Activated CD8-positive, alpha-beta memory T cell treated with anti-CD3 and anti-CD28 coated beads for 48 hours (primary cell): ENCODE results near the gene SLC7A5.
"Not testable (repeated sequence)": the region's sequence is repeated elsewhere in the genome, so short reads cannot be mapped to it uniquely, and the experiment has no call there.

Source experiments
- DNase-seq, 3 experiments: peaks; one replicate each; pipeline ENCODE4 v3.0.0-alpha.2; 2020; ENCODE audit warnings: low read depth in 2 of 3, low spot score in 2 of 3

SLC7A5 gene

GRCh38 chr16:87824016-87824990, 45.0 kb downstream of the SLC7A5 start:
- DNase-seq: no peak

- DNase-seq: no peak
Measured at GRCh38 chr16:87823181-87823929, 46.0 kb downstream of the SLC7A5 start.

GRCh38 chr16:87822108-87822970, 47.0 kb downstream of the SLC7A5 start:
- DNase-seq: no peak

GRCh38 chr16:87821376-87822107, 47.8 kb downstream of the SLC7A5 start:
- DNase-seq: no peak

- DNase-seq: no peak
Measured at GRCh38 chr16:87819983-87820382, 49.3 kb downstream of the SLC7A5 start.

GRCh38 chr16:87819282-87819681, 50.0 kb downstream of the SLC7A5 start:
- DNase-seq: no peak

GRCh38 chr16:87818533-87819161, 50.7 kb downstream of the SLC7A5 start:
- DNase-seq: no peak

- no peak for DNase-seq
Measured at GRCh38 chr16:87817910-87818309, 51.4 kb downstream of the SLC7A5 start.

- DNase-seq: not testable (repeated sequence)
Measured at GRCh38 chr16:87817370-87817769, 51.9 kb downstream of the SLC7A5 start.

- no peak for DNase-seq
Measured at GRCh38 chr16:87816507-87817100, 52.7 kb downstream of the SLC7A5 start.

- DNase-seq: no peak
Measured at GRCh38 chr16:87815567-87815966, 53.7 kb downstream of the SLC7A5 start.

- DNase-seq: no peak
Measured at GRCh38 chr16:87812200-87812656, 57.1 kb downstream of the SLC7A5 start.

GRCh38 chr16:87811454-87811853, 57.9 kb downstream of the SLC7A5 start:
- DNase-seq: not testable (repeated sequence)

GRCh38 chr16:87809150-87809902, 60.0 kb downstream of the SLC7A5 start:
- DNase-seq: no peak

- no peak for DNase-seq
Measured at GRCh38 chr16:87808108-87808507, 61.2 kb downstream of the SLC7A5 start.

GRCh38 chr16:87806641-87807546, 62.4 kb downstream of the SLC7A5 start:
- no peak for DNase-seq

- DNase-seq: no peak
Measured at GRCh38 chr16:87806261-87806640, 63.1 kb downstream of the SLC7A5 start.

- no peak for DNase-seq
Measured at GRCh38 chr16:87803385-87803784, 65.9 kb downstream of the SLC7A5 start.
